ENCODE results near the gene CDH5.
"Not testable (repeated sequence)": the region's sequence is repeated elsewhere in the genome, so short reads cannot be mapped to it uniquely, and the experiment has no call there.

Gene CDH5, protein sequence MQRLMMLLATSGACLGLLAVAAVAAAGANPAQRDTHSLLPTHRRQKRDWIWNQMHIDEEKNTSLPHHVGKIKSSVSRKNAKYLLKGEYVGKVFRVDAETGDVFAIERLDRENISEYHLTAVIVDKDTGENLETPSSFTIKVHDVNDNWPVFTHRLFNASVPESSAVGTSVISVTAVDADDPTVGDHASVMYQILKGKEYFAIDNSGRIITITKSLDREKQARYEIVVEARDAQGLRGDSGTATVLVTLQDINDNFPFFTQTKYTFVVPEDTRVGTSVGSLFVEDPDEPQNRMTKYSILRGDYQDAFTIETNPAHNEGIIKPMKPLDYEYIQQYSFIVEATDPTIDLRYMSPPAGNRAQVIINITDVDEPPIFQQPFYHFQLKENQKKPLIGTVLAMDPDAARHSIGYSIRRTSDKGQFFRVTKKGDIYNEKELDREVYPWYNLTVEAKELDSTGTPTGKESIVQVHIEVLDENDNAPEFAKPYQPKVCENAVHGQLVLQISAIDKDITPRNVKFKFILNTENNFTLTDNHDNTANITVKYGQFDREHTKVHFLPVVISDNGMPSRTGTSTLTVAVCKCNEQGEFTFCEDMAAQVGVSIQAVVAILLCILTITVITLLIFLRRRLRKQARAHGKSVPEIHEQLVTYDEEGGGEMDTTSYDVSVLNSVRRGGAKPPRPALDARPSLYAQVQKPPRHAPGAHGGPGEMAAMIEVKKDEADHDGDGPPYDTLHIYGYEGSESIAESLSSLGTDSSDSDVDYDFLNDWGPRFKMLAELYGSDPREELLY

DNA sequence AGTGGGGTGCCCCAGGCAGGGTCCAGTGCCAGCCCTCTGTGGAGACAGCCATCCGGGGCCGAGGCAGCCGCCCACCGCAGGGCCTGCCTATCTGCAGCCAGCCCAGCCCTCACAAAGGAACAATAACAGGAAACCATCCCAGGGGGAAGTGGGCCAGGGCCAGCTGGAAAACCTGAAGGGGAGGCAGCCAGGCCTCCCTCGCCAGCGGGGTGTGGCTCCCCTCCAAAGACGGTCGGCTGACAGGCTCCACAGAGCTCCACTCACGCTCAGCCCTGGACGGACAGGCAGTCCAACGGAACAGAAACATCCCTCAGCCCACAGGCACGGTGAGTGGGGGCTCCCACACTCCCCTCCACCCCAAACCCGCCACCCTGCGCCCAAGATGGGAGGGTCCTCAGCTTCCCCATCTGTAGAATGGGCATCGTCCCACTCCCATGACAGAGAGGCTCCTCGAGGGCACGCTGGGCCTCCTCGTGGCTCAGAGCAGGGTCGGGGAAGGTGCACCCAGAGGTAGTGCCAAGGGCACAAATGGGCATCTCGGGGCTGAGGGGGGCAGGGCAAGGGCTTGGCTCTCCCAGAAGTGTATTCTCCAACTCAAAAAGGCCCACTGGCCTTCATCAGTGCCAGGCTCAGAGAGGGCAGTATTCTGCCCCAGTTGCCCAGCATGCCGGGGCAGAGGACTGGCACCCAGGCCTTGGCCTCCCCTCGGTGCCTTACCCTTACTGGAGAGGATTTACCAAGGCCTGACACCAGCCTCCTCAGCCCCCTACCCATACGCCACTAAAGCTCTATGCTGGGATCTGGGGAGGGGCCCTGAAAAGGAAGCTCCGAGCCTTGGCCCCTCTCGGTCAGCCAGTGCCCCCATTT, at the start of gene CDH5:
CDH5 (plus strand) TSS at position 259 of the 867 bp plus-strand sequence. CDS start 12,647 bp downstream, outside the sequence.
- DNase-seq: no peak

DNA sequence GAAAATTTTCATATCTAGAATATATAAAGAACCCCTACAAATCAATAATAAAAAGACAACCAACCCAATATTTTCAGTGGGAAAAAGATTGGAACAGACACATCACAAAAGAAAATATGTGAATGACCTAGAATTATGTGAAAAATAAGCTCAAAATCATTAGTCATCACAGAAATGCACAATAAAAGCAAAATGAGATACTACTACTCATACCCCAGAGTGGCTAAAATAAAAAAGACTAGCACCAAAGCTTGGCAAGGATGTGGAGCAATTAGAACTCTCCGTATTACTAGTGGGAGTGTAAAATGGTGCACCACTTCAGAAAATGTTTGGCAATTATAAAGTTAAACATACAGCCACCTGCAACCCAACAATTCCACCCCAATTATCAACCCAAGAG, 48.0 kb upstream of the CDH5 start:
- DNase-seq: no peak

DNA sequence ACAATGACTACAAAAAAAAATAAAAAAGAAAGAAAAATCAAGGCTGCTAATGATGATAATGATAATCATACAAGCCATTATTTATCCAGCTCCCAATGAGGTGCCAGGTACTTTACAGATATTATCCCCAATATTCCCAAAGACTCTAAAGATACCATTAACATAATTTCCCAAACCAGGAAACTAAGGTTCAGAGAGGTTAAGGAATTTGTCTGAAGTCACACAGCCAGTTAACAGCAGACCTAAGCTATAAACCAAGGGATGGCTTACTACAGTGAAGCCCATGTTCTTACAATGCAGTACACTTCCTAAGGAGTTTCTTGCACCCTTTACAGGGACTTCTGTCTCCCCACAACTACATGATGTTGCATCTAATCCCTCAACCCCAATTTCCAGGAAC, 45.7 kb upstream of the CDH5 start:
- DNase-seq: no peak

DNA sequence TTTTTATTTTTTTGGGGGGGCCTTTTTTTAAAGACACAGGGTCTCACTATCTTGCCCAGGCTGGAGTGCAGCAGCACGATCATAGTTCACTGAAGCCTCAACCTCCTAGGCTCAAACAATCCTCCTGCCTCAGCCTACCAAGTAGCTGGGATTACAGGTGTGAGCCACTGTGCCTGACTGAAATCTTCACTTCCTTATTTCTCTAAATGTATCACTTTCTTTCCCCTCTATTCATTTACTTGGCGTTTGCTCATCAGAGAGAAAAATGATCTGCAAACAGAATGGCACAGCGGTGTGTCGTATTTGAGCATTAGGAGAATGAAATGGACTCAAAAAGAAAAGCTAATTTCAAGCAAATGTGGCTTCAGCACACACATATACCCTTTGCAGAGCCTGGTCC, 44.3 kb upstream of the CDH5 start:
- DNase-seq: no peak

DNA sequence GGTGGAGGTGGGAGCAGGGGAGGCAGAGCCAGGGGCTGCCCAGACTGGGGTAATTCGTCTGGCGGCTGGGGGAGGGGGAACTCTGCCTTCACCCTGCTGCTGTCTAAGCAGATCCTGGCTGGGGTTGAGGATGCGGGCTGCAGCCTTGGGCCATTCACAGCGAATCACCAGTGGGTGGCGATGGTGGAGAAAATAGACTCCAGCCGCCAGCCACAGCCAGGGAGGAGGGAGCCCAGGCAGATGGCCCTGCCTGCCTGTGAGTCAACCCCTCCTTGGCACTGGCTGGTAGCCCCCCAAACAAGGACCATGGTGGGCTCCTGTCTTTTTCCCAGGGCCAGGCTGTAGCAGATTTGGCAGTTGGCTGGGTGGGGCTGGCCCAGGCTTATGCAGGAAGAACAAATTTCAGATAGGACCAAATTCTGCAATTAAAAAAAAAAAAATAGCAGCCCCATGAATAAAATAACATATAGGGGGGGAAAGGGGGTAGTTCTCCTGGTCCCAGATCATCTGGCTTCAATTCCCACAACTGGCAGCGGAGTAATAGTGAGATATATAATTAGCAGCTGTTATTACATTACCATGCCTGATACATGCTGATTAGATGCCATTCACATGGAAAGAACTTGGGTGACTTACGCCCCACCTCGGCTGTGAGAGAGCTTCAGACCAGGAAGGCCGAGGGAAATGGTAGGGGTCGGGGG, 41.5 kb upstream of the CDH5 start:
- no peak for DNase-seq

DNA sequence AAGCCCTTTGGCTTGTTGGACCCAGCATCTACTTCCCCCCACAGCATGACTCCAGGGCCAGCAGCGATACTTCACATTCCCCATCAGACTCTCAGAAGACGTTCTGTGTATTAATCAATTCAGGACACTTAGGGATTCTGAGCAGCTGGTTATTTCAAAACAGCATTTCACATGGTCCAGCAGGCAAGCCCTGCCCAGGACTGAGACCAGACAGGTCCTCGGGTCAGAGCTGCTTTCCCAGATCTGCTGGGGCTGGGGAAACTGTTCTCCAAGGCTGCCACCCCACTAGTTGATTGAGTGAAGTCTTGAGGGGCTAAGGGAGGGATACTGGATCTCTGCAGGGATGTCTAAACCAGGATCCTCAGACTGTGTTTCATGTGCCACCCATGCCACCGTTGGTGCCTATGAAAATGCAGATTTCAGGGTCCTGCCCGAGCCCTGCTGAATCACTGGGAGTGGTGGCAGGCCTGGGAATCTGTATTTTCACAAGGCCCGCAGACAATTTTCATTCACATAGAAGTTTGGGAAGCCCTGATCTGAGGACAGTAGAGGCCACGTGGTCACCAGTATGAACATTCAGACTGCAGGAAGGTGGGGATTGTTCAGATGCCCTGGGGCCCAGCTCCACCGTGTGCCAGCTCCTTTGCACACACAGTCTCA, 40.6 kb upstream of the CDH5 start:
- no peak for DNase-seq

DNA sequence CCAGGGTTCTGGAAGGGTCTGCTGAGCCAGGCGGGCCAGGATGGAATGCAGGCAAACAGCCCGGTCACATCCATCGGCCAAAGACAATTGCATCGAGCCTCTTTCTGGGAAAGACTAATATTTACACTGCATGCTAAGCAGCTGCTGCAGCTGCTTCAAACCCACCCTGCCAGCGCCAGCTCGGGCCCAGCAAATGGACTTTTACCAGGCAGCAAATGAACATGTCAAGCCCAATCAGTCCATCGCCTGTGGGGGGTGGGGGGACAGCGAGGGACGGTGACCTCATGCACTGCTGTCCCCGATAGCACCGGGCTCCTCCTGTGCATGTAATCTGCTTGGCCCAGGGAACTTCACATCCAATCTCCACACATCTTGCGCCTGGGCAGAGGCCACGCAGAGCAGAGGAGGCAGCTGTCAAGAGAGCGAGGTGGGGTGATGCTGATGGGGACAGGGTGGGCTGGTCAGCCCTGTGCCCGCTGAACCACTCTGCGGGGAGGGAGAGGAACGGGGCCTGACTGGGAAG, 39.4 kb upstream of the CDH5 start:
- DNase-seq: no peak

DNA sequence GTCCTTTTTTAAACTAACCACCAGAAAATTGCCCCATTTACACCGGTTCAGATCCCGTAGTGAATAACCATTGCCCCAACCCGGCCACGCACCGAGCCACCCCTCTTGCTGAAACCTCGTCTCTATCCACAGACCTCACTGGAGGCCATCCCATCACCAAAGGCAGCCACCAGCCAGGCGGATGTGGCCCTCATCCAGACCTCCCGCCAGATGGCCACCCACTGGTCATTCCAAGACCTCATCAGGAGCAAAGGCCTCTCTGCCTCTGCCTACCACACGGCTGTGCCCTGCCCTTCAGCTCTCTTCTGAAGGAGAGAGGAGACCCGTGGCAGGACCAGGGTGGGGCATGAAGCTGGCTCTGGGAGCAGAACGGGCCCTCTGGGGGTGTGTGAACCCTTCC, 38.2 kb upstream of the CDH5 start:
- DNase-seq: no peak

DNA sequence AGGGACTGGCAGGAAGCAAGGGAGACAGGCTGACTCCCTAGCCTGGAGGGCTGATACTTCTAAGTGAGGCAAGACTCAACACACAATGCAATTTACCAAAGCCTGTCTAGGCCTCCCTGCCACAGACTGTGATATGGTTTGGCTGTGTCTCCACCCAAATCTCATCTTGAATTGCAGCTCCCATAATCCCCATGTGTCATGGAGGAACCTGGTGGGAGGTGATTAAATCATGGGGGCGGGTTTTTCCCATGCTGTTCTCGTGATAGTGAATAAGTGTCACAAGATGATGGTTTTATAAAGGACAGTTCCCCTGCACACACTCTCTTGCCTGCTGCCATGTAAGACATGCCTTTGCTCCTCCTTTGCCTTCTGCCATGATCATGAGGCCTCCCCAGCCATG, 35.0 kb upstream of the CDH5 start:
- DNase-seq: not testable (repeated sequence)

DNA sequence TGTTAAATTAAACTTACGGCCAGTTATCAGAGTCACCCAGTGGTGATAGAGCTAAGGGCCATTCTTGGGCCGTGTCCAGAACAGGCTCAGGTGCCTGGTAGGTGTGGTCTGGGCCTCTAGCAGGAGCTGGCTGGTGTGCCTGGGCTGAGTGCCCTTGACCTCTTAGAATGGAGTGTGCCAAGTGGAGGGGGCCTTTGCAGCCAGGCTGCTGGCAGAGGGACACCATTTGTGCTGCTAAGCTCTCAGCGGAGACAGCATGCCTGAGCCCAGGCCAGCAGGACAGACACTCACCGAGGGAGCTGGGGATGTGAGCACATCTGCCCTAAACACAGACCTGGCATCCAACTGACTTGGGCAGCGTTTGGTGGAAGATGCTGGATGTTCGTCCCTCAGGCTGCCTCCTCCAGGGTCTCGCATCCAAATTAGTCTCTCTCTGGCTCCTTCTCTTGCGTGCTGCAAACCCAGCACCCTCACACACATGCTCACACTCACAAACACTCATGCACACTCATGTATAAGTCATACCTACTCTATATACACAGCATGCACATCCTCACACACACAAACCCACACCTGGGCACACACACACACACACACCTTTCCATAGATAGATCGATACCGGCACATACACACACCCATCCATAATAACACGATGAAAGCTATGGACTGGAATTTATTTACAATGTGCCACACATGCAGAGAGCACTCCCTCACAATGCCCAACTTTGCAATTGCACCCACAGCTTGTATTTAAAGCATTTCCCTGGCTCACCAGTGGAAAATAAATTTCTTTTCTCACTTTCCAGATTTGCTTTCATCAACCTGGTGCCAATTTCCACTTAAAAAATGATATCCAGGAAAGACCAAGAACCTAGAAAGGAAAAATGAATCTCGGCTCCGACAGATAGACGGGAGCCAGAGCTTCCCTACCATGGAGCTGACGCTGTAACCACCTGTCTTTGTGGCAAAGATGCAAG, 33.6 kb upstream of the CDH5 start:
- no peak for DNase-seq

DNA sequence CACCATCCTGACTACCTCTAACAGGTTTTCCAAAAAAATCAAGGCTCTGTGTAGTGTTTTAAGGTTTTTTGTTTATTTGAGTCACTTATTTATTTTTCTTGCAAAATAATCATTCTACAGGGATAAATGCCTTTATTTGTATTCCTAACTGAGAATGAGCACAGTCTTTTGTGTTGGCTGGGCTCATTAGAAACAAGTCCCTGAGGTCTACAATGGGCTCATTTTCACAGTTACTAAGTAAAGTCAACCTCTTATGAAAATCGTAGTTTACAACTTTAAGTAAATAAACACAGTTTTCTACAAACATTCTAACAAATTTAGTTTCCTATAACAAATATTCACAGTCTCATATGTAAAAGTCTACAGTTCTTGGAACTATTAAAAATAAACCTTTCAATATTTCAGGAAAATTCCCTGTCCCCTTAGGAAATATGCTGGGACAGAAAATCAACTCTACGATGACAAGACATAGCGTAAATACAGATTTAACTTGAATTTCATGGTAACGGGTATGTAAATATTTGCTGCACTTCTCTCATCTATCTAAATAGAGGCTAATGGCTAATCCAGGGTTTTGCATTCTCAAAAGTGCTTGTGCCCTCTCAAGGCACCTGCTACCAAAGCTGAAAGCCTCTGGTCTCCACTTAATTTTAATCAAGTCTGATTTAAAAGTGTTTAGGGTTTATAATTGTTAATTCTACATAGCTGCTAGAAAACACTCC, 31.5 kb upstream of the CDH5 start:
- no peak for DNase-seq

DNA sequence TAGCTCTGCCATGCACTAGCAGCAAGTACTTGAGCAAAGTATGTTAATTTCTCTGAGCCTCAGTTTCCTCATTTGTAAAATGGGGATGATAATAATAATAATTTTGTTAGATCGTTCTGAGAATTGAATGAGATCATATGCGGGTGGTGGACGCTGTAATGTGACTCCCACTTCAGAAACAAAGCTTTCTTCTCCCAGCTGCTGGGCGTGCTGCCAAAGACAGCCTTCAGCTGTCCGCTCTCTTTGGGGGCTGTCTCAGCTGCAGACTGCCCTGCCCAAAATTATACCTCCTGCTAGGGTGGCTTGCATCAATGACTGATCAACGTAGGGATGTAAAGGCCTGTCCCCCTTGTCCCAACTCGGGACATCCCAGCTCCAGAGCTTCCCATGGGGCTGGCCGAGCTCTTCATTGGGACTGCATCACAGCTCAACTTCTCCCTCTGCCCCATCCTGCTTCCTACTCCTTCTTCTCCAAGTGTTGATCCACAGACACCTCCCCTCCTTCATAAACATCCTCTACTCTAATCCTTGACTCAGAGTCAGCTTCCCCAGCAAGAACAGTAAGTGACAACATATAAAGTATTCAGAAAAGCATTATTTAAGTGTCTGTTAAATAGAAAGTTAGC, 30.7 kb upstream of the CDH5 start:
- no peak for DNase-seq

DNA sequence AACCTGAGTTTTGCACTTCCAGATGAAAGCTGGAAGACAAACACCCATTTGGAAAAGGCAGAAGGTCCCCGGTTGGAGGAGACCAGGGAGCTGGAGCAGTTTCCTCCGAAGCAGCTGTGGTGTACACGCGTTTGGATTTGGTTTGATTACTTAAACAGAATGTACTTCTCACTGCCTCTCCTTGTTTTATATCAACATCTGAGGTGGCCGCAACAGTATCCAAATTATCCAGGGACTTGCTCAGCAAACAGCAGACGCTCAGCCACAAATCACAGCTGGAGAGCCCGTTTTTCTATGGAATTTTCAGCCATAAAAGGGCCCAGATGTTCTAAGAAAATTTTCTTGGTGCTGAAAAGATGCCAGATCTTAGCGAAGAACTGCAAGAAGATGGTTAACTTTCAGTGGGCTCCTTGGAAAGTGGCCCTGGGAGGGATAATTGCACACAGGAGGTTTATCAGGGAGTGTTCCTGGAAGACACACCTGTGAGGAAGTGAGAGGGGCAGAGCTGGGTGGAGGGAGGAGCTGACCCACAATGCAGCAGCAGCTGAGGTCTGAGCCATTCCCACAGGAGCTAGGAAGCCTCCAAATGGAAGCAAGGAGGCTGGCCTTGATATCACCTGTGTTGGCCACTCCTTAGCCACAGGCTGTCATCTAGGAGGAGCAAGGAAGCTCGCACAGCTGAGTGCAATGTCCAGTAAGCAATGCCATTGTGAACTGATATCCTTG, 28.9 kb upstream of the CDH5 start:
- DNase-seq: no peak

DNA sequence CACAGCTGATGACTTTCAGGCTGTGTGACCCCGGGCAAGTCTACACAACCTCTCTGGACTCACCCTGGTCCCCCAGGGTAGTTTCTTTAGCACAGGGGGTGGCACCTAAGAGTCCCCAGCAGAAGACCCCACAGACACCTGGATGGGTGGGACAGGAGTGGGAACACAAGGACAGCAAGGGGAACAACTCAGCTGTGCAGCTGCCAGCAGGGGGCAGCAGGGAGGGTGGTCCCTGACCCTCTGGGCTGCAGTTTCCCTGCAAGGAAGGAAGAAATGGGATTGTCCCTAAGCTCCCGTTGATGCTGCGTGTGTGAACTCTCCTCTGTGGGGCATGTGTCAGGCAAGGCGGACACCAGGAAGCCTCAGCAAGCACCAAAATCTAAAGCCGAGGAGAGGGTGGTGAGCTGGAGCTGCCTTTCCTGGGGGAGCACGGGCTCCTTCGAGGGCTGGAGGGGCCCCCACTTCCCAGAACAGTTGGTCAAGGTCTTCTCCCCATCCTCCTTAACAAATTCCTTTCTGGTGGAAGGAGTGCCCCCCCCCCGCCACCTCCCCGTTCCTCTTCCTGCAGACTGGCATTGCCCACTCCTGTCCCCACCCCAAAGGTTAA, 24.1 kb upstream of the CDH5 start:
- DNase-seq: no peak

DNA sequence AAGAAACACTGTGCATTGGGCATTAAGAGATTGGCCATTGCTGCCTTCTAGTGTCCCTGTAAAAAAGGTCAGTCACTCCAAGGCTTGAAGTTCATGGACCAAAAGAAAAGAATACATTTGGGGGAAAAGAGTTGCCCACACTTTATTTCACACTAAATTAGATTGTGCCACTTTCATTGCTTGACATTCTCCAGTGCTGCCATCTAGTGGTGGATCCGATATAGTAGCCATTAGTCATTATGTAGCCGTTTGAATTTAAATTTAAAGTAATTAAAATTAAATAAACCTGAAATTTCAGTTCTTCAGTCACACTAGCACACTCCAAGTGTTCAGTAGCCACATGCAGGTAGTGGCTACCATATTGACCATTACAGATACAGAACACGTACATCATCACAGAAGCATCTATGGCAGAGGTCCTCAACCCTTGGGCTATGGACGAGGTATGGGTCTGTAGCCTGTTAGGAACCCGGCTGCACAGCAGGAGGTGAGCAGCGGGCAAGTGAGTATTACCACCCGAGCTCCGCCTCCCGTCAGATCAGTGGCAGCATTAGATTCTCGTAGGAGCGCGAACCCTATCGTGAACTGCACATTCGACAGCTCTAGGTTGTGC, 21.9 kb upstream of the CDH5 start:
- peak in 1 of 2 donors; percentile 36 for DNase-seq

DNA sequence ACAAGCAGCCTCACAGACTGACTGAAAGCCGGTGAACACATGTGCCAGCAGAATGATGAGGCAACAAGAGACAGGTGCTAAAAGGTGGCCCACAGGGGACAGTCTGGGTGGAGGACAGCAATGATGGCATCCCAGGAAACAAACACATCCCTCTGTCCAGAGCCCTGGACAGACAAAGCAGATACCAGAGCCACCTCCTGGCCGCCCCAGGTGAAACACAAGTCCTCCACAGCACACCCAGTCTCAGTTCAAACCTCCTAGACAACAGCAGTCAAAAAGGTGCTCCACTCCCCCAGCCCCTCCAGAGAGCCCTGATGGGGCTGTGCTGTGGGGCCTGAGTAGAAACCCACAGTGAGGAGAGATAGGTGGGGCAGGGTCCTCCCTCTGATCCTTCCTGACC, 20.3 kb upstream of the CDH5 start:
- no peak for DNase-seq

DNA sequence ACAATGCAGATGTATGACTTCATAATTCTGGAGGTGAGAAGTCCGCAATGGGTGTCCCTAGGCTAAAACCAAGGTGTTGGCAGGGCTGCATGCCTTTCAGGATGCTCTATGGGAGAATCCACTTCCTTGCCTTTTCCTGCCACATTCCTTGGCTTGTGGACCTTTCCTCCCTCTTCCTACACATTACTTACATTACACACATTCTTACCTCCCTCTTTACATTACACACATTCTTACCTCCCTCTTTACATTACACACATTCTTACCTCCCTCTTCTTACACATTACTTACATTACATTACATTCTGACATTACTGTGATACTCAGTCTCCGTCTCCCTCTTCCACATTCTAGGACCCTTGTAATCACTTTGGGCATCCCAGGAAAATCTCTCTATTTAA, 14.2 kb upstream of the CDH5 start:
- DNase-seq: no peak

DNA sequence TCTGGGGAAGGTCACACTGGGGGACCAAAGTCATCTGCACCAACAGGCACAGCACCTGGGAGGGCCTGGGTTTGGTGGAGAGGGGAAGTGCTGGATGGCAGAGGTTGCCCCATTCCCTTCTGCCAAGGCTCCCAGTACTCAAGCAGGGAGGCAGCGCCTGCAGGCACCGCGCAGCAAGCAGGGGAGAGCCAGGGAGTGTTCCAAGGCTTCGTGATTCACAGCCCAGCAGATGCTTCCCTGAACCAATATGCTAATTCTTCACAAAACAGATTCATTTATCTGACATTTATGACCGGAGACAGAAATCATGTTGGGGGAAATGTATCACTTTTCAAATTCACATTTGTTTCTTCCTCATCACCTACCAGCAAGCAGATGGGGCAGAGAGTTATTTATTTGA, 13.4 kb upstream of the CDH5 start:
- DNase-seq: no peak

Measured in CD4-positive, alpha-beta T cell treated with Interferon alpha-2 for 1 hour (primary cell).